IPS-18a (cell line): ENCODE measurements around the gene C2CD4A.

Source experiments
- H3K27ac ChIP-seq: one replicate; pipeline ENCODE4 v1.5.1; 2013; ENCODE audit warnings: low read length
- H3K27me3 ChIP-seq: one replicate; pipeline ENCODE4 v1.6.1; 2013; ENCODE audit warnings: mild to moderate bottlenecking, low read length; ENCODE audit not compliant: control insufficient read depth, insufficient read depth
- H3K36me3 ChIP-seq: one replicate; pipeline ENCODE4 v1.6.1; 2013; ENCODE audit warnings: low read depth, low read length; ENCODE audit not compliant: control insufficient read depth
- H3K4me1 ChIP-seq: one replicate; pipeline ENCODE4 v1.6.1; 2013; ENCODE audit warnings: low read depth, low read length; ENCODE audit not compliant: control insufficient read depth
- H3K4me3 ChIP-seq: one replicate; pipeline ENCODE4 v1.5.1; 2013; ENCODE audit warnings: low read length
- H3K9ac ChIP-seq: one replicate; pipeline ENCODE4 v1.6.1; 2013; ENCODE audit warnings: mild to moderate bottlenecking, low read length, moderate library complexity
- H3K9me3 ChIP-seq: one replicate; pipeline ENCODE4 v1.6.1; 2013; ENCODE audit warnings: low read depth, low read length; ENCODE audit not compliant: control insufficient read depth

Gene C2CD4A

DNA sequence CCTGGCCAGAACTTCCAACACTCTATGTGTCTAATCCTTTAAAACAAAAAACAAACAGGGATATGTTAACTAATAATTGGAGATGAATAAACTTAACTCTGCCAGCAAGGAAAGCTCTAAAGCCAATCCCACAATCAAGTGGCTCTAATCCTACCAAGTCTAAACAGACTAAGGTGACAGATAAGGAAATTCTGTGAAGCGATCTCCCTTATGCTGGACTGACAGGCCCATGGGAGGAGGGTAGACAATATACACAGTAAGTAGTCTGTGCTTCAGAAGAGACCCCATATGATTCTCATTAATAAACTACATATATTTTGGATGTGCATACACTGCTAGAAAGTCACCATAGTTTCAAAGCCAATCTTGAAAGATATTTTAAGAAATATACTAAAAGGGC lies 16.7 kb upstream of the C2CD4A start:
- Histone ChIP-seq H3K4me1 (no peaks in the 10 kb centered on the region), H3K9me3 (no peaks in the 10 kb centered on the region), H3K36me3 (no peaks in the 10 kb centered on the region), H3K27ac (no peak overlapping the region), H3K9ac (no peak overlapping the region), H3K27me3 (no peaks in the 10 kb centered on the region), H3K4me3 (no peak overlapping the region)

- H3K36me3 ChIP-seq = no peaks in the 10 kb centered on the region
- no peak overlapping the region for H3K27ac ChIP-seq
- H3K9me3 ChIP-seq = no peaks in the 10 kb centered on the region
- H3K4me3 ChIP-seq = no peak overlapping the region
- H3K9ac ChIP-seq = no peak overlapping the region
- H3K4me1 ChIP-seq = no peaks in the 10 kb centered on the region
- no peaks in the 10 kb centered on the region for H3K27me3 ChIP-seq
Observed at GRCh38 chr15:62051166-62051565, 15.6 kb upstream of the C2CD4A start.

- Histone ChIP-seq H3K36me3 (no peaks in the 10 kb centered on the region), H3K9ac (no peak overlapping the region), H3K27ac (no peak overlapping the region), H3K27me3 (no peaks in the 10 kb centered on the region), H3K4me3 (no peak overlapping the region), H3K9me3 (no peaks in the 10 kb centered on the region), H3K4me1 (no peaks in the 10 kb centered on the region)
Observed at GRCh38 chr15:62052713-62053112, 14.1 kb upstream of the C2CD4A start.

- Histone ChIP-seq H3K36me3 (no peaks in the 10 kb centered on the region), H3K4me3 (no peak overlapping the region), H3K9me3 (no peaks in the 10 kb centered on the region), H3K9ac (no peak overlapping the region), H3K27ac (no peak overlapping the region), H3K4me1 (no peaks in the 10 kb centered on the region), H3K27me3 (no peaks in the 10 kb centered on the region)
Observed at GRCh38 chr15:62053439-62054085, 13.2 kb upstream of the C2CD4A start.

DNA sequence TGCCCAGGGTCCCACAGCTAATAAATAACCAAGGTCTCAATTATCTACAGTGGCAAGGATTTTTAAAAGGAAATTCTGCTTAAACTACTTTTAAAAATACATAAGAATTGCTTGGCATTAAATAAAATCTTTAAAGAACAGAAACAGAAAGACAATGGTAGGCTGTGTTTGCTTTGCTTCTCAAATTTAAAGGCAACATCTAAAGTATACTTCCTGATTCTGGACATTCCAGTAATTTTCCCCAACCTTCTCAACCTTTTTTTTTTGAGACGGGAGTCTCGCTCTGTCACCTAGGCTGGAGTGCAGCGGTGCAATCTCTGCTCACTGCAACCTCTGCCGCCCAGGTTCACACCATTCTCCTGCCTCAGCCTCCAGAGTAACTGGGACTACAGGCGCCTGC lies 11.8 kb upstream of the C2CD4A start:
- no peaks in the 10 kb centered on the region for H3K9me3 ChIP-seq
- H3K4me3 ChIP-seq = no peak overlapping the region
- no peaks in the 10 kb centered on the region for H3K4me1 ChIP-seq
- no peak overlapping the region for H3K27ac ChIP-seq
- no peaks in the 10 kb centered on the region for H3K36me3 ChIP-seq
- no peak overlapping the region for H3K9ac ChIP-seq
- H3K27me3 ChIP-seq = peaks cover 10% of the 10 kb centered on the region

GRCh38 chr15:62057341-62057980 lies 9.3 kb upstream of the C2CD4A start:
- Histone ChIP-seq H3K4me1 (peaks cover 5% of the 10 kb centered on the region), H3K36me3 (no peaks in the 10 kb centered on the region), H3K9ac (no peak overlapping the region), H3K27ac (no peak overlapping the region), H3K27me3 (peaks cover 30% of the 10 kb centered on the region), H3K9me3 (no peaks in the 10 kb centered on the region), H3K4me3 (no peak overlapping the region)

DNA sequence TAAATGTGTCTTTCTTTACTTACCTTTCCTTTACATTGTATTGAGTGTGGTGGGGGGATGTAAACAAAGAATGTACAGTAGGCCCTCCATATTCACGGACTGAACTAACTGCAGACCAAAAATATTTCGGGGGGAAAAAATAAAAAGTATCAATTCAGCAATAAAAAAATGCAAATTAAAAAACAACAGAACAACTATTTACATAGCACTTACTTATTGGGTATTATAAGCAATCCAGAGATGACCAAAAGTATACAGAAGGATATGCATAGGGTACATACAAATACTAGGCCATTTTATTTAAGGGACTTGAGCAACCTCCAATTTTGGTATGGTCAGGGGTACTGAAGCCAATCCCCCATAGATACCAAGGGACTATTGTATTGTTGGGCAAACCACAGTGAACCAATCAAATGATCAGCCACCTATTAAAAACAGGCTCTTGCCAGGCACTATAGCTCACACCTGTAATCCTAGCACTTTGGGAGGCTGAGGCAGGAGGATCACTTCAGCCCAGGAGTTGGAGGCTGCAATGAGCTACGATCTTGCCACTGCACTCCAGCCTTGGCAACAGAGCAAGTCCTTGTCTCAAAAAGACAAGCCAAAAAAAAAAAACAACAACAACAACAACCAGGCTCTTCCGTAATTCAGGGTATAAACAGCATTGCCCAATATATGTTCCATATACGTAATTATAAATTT lies 8.3 kb upstream of the C2CD4A start:
- H3K27me3 ChIP-seq = peaks cover 41% of the 10 kb centered on the region
- peaks cover 5% of the 10 kb centered on the region for H3K4me1 ChIP-seq
- no peak overlapping the region for H3K27ac ChIP-seq
- H3K9me3 ChIP-seq = no peaks in the 10 kb centered on the region
- no peak overlapping the region for H3K4me3 ChIP-seq
- H3K36me3 ChIP-seq = no peaks in the 10 kb centered on the region
- H3K9ac ChIP-seq = no peak overlapping the region

GRCh38 chr15:62059108-62059815 lies 7.5 kb upstream of the C2CD4A start:
- Histone ChIP-seq H3K27me3 (peaks cover 48% of the 10 kb centered on the region), H3K27ac (no peak overlapping the region), H3K4me3 (peak overlapping the region; percentile 84), H3K36me3 (no peaks in the 10 kb centered on the region), H3K9ac (peak overlapping the region; percentile 55), H3K9me3 (no peaks in the 10 kb centered on the region), H3K4me1 (peaks cover 5% of the 10 kb centered on the region)

DNA sequence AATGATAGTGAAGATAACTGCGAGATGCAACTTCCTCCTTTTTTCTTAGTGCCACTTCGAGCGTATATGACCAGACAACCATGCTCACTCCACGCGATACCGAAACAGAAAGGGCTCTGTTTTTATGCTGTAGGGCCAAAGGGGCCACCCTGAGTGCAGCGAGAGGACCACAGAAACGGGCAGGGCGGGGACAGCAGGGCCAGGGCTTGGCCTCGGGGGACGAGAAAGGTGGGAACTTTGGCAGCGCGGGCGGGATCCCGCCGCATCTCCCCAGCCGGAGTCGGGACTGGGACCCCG lies 7.0 kb upstream of the C2CD4A start:
- Histone ChIP-seq H3K4me3 (peak overlapping the region; percentile 84), H3K27ac (no peak overlapping the region)

GRCh38 chr15:62060113-62060895 lies 6.5 kb upstream of the C2CD4A start, which contains the start of gene VPS13C:
Gene VPS13C, minus strand, starts transcription at chr15:62060447. Its CDS starts 73 bp downstream, at chr15:62060374.
- Histone ChIP-seq H3K4me3 (peak within 1 kb of the TSS; percentile 84), H3K36me3 (no peaks in the 10 kb centered on the region), H3K9ac (peak within 1 kb of the TSS; percentile 55), H3K9me3 (no peaks in the 10 kb centered on the region), H3K4me1 (peaks cover 5% of the 10 kb centered on the region), H3K27ac (no peak within 1 kb of the TSS), H3K27me3 (peaks cover 57% of the 10 kb centered on the region)

More for the DNA sequence above, 7.0 kb upstream of the C2CD4A start:
- Histone ChIP-seq H3K36me3 (no peaks in the 10 kb centered on the region), H3K4me1 (peaks cover 5% of the 10 kb centered on the region), H3K9ac (peak overlapping the region; percentile 55), H3K27me3 (peaks cover 53% of the 10 kb centered on the region), H3K9me3 (no peaks in the 10 kb centered on the region)

DNA sequence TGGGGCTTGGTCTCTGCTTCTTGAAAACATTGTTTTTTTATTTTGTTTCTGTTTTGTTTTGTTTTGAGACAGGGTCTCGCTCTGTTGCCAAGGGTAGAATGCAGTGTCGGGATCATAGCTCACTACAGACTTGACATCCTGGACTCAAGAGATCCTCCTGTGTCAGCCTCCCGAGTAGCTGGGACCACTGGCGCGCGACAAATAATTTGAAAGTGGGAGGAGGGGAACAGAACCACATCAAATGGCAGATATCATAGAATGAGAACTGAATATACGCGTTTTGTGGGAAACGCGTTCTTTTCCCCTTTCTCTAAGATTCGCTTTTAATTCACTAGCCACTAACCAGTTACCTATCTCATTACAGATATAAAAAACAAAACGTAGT lies 5.9 kb upstream of the C2CD4A start:
- peak overlapping the region; percentile 22 for H3K9ac ChIP-seq
- H3K9me3 ChIP-seq = no peaks in the 10 kb centered on the region
- H3K36me3 ChIP-seq = no peaks in the 10 kb centered on the region
- H3K4me3 ChIP-seq = peak overlapping the region; percentile 84
- H3K27me3 ChIP-seq = peaks cover 63% of the 10 kb centered on the region
- H3K4me1 ChIP-seq = peaks cover 5% of the 10 kb centered on the region
- no peak overlapping the region for H3K27ac ChIP-seq
